GM18858 (cell line): ENCODE data around the gene GRAMD1B.

Experiments
- ATAC-seq: cut with Tn5 transposase; IDR thresholded peaks from one replicate; pipeline ENCODE4 v1.9.1; 2021; ENCODE audit not compliant: unreplicated experiment

The GRAMD1B gene

DNA sequence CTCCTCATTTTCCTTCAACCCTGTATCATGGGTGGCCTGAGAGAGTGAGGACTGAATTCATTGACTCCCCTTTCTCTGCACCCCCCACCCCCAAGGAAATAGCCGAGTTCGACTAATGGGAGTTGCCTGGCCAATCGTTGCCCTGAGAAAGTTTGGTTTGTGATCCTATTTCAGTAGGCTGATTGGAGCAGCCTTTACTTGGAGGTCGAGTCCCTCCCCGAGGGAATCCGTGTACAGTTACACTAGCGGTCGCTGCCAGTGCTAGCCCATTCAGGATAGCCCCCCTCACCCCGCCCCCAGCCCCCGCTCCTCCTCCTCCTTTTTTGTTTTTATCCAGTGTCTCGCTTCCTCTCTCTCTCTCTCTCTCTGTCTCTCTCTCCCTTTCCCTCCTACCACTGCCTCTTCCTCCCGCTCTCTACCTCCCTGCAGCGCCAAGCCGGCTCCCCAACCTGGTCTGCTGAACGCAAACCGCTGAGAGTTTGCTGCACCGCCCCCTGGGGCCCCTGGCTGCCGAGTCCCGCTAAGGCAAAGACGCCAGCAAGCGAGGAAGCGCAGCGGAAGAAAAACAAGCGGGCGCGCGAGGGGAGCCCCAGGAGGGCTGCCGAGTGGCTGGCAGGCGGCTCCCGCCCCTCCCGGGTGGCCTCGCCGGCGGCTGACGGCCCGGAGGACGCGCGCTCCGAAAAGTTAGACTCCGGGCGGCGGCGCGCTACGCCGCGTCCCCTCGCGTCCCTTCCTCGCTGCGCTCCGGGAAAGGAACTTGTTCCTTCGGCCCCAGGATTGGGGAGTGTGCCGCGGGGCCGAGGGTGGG lies at the start of gene GRAMD1B:
GRAMD1B (plus strand) TSS at position 357 of the 808 bp plus-strand sequence. CDS start 524 bp downstream, outside the sequence.
- no peak for ATAC-seq

DNA sequence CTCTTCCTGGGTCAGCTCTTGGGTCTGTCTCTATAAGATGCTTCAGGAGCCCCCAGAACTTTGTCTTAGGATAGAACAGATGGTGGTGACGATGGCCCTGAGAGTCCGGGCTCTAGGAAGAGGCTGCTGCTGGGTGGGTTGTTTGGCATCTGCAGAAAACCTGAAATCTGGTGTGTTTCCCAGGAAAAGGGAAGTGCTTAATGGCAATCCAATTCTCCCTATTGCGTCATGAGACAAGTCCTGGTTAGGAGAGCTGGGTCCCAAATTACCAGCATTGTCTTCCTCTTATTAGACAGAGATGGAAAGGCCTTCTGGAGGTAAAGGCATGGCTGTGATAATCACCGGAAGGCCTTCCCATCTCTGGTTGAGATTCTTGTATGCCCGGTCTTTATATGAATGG lies 48.9 kb upstream of the GRAMD1B start:
- no peak for ATAC-seq

DNA sequence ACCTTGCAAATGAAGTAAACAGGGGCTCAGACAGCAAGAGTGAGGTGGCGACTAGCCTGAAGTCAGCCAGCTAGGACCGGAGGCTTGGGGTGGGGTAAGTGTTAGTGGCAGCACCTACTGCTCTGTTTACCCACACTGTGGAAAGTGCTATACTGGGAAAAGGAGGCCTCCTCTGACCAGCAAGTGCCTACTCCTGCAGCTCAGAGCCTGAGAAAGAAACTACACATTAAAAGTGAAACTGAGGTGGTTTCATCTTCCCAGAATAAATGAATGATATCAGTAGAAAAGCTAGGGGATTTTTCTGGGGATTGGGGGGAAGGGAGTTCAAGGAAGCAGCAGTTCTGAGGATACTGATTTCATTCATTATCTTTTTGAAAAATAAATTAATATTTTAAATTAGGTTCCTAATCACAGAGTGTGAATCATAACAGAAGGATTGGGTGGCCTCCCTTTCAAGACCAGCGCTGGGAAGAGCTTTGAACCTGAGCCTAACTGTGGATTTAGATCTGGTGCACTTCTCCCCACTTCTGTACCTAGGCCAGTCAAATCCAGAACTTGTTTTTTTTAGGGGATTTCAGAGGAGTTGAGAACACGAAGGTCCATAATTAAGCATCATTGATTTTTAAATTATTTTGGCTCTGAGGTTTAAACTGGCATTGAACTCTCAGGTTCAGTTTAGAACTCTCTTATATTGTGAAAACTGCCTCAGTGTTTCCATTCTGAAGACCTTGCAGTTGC lies 48.1 kb upstream of the GRAMD1B start:
- ATAC-seq: peak; percentile 64

DNA sequence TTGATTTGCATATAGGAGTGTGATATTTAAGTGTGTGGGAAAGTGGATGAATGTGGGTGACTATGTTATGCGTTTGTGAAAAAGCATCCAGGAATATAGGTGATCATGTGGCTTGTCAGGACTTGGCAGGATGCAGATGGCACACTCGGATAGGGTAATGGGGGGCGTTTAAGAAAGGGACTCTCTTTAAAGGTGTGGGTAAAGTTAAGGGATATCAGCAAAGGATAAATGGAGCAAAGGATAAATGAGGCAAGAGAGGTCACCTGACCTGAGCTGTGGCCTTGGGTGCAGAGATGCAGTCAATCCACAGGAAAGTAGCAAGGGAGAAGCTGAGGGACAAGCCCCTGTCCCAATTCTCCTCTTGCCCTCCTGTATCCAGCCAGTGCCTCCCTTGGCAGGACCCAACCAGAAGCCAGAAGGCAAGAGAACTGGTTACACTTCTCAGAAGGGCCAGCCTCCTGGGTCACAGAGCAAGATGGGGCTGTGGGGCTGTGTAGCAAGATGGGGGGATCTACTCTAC lies 47.5 kb upstream of the GRAMD1B start:
- no peak for ATAC-seq

DNA sequence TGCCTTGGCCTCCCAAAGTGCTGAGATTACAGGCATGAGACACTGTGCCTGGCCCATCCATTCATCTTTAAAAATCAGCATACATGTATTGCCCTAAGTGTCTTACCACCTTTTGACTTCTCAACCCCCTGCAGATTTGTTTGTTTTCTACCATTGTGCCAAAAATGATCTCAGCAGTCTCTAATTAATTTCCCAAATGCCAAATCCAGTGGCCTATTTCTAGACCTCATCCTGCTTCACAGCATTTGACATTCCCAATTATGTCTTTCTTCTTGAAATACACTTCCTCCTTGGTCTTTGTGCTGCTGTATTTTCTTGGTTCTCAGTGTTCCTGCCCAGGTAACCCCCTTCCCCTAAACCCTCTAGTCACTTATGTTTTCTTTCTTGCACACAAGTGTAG lies 46.0 kb upstream of the GRAMD1B start:
- ATAC-seq: no peak

DNA sequence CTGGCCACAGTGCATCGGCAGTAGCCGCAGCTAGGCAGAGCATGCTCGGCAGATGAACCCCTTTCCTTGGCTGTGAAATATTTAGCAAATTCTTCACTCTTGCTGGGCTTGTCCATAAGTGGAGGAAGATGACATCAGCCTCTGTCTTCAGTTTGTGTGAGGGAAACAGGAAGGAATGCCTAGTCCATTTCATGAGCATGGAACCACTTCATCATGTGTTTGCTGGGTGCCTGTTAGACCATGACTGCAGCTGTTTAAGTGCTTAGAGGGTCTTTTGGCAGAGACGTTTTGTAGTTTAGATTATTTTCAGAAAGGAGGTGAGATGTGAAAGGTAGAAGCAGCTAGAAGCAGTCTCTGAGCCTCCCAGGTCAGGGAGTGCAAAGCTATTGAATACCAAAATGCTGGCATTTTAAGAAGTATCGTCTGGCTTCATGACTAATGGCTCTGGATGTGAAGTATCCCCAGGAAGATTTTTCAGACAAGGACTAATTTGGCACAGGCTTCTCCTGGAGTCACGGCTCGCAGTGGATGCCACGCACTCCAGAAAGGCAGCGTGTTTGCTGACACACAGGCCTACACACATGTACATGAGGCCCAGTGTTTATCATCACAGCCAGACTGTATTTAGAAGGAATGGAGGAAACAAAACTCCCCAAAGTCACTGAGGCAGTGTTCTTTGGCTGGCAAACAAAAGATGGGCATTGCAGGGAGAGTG lies 43.1 kb upstream of the GRAMD1B start:
- no peak for ATAC-seq

DNA sequence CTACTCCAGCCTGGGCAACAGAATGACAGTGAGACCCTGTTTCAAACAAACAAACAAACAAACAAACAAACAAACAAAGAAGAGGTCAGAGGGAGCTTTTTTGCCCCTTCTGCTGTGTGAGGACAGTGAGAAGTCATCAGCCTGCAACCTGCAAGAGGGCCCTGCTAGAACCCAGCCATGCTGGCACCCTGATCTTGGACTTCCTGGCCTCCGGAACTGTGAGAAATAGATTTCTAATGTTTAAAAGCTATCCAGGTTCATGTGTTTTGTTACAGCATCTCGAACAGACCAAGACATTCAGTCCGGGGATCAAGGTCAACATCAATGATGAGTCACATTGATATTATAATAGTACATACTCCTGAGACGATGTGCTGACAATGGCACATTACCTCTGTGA lies 41.4 kb upstream of the GRAMD1B start:
- no peak for ATAC-seq

DNA sequence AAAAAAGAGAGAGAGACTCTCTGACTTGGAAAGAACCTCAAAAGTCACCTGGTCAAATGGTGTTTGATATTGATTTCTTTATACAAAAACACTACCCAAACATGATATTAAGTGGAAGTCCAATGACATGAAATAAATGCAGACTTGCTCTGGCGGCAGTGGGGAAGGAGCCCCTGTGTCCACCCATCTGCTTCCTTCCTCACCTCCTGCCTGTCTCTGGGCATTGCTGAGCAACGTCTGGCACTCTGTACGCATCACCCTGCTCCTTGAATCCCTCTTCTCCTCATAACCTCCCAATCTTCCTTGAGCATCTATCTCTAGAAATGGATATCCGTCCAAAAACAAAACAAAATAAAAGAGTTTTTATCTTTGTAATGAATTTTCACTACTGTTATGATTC lies 39.9 kb upstream of the GRAMD1B start:
- ATAC-seq: no peak

DNA sequence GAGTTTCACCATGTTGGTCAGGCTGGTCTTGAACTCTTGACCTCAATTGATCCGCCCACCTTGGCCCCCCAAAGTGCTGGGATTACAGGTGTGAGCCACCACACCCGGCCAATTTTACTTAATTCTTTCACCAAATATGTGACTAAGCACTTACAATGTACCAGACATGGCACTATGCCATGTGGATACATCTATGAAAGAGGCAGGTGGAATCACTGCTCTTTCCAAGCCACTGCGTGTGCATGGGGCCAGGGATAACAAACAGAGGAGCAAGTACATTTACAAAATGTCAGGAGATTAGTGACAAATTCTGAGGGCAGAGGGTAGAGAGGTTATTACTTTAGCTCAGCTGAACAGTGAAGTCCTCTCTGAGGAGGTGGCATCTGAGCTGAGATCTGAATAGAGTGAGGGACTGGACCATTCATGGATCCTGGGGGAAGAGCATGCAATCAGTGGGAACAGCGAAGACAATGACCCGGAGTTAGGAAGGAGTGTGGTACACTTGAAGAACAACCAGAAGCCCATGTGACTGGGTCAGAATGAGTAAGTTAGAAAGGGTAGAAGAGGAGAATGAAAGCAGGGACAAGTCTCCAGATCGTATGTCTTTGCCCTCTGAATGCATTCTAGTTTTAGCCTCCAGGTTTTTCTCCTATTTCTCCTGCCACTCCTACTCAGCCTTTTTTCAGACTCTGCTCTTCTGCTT lies 38.3 kb upstream of the GRAMD1B start:
- no peak for ATAC-seq

DNA sequence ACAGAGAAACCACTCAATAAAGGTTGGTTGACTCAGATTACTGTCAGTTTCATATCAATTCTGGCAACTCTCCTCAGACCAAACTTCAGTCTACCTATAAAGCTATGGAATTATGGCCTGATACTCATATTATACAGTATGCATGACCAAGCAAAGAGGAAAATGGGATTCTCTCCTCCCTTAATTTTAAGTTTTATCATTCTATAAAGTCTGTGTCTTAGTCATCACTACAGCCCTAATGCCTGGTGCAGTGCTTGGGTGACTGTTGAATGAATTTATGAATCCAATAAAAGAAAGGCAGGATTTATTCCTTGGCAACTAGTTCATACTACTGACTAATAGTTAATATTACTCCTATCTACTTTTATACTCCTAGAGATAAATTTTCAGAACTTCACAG lies 37.6 kb upstream of the GRAMD1B start:
- ATAC-seq: no peak

DNA sequence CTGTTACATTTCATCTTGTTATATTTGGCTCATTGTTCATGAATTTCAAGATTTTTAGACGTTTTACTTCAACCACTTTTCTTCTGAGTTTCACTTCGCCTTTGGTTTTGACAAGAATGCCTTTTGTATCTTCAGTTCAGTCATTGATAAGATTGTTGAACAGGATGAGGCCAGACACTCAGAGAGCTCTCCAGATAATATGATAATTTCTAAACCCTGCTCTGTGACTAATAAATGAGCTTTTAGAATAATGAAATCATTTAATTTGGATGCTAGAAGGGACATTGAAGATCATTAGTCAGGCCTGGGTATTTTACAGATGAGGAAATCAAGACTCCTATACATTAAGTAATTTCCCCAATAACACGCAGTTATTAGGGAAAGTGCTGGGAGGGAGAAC lies 37.2 kb upstream of the GRAMD1B start:
- ATAC-seq: no peak

DNA sequence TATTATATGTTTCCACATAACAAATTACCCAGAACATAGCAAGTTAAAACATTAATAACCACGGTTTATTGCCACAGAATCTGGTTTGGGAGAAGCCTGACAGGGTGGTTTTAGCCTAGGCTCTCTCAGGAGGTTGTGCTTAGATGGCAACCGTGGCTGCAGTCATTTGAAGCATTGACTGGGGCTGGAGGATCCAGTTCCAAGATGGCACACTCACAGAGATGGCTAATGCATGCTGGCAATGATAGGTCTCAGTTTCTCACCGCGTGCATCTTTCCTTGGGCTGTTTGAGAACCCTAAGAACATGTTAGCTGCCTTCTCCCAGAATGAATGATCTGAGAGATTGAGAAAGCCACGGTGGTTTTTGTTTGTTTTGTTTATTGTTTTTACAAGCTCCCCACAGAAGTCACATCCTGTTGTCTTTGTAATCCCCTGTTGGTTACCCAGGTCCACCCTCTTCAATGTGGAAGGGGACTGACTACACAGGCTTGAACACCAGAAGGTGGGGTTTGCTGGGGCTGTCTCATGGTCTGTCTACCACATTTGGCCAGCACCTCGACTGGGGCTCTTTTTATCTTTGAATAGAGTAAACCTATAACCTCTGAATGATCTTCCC lies 36.6 kb upstream of the GRAMD1B start:
- no peak for ATAC-seq

DNA sequence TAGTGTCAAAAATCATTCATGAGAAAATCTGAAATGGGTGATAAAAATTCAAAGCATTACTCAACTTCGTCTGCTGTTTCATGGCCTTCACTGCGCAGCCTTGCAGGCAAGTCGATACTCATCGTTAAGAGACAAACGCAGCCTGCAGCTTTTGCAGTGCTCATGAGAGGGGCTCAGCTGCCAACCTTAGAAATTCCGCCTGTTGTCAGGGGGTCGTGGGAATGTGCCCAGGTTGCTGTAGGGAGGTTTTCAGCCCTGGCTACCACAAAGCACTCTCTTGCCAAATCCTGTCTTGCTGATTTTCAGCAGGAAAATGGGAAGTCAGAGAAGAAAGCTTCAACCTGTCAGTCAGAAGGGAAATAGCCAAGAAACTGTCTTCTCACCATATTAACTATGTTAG lies 25.4 kb upstream of the GRAMD1B start:
- ATAC-seq: no peak

DNA sequence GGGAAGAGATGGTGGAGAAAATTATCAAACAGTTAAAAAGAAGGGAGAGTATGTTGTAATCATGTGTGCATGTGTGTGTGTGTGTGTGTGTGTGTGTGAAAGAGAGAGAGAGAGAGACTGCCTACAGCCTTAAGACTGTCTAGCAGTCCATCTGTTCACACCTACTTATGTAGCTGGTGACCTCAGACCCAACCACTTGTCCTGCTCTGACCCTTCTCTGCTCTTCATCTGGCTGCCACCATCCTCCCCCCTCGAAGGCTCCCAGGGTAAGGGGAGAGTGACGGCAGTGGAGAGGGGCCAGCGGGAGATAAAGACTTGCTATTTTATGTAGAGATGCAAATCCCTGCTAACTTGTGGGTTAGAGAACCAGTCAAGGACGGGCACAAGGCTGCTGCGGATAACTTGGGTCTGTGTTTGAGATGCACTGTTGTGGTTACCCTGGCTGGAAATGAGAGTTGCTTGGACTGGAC lies 24.9 kb upstream of the GRAMD1B start:
- ATAC-seq: no peak

DNA sequence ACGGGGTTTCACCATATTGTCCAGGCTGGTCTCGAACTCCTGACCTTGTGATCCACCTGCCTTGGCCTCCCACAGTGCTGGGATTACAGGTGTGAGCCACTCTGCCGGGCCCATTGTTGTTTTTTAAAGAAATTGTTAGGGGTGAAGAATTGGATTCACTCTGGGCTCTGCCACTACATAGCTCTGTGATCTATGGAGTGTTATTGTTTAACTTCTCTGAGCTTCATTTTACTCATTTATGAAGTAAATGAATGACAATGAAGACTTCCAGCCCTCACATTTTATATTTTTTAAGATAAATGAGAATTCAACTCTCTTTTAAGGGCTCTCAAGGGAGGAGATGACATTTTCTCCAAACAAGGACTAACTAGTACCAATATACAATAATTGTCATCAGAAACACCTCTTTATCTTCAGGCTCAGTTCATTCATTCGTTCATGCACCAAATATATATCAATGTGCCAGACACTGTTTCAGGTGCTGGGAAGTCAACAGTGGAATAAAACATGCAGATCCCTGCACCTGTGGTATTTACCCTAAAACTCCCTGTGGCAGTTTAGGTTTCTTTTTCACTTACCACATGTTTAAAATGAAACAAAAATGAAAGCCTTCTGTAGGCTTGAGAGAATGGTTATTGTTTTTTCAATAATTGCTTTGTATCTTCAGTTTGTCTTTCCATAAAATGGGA lies 23.5 kb upstream of the GRAMD1B start:
- peak; percentile 58 for ATAC-seq

DNA sequence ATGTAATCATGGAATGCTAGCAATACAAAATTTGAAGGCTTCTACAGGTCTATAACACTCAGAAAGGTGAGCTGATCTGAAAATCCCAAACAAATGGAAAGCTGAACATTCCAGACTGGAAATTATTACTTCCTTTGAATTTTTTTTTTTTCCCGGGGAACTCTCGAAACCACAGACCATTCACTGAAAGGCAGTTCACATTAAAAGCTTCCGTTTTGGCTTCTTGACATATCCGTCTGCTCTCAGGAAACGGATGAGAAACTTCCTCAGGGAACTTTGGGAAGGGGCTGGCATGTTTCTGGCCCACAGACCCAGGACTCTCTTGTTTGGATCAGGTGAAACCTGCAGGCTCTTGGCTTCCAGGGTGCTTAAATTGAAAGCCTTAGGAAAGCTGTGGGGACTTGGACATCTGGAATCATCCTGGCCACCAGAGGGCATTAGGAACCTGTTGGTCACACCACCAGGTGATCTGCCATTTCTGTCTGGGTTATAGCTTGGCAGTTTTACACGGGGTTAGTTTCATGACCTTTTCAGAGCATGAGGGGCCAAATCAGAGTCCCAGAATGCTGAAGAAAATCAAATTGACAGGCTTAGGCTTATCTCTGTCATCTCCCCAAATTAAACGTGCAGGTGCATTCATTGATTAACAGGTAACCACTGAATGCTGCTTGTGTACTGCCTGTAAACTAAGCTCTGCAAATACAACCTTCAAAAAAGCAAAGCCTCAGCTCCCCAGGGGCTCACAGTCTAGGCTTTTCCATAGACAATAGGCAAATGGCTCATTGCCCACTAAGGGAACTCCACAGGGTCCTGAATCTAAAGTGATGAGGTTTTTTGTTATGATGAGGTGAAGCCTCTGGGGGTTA lies 22.7 kb upstream of the GRAMD1B start:
- no peak for ATAC-seq

DNA sequence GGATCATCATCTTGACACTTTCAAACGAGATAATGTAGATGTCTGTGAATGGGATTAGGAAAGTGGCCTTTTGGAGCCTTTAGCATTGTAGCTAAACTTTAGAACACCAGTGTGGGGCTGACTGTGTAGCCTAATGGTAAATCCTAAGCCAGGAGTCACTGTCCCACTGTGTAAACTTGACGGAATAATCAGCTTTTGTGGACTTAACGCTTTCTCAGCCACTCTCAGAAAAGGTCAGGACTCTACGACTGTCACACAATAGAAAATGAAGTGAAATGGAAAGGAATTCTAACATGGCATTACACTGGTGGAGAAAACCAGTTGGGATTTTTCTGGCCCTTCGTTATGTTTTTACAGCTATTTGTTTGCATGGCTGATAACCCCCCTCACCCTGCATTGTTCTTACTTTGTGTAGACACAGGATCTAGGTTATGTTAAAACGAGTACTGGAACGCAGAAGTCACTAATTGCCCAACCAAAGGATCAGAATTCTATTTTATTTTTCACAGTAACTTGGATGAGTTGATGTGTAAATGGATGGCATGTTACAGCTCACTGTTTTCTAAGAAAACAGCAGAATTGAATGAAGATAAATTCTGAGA lies 22.0 kb upstream of the GRAMD1B start:
- ATAC-seq: no peak
